ENCODE results near the gene VAV3. TPM values are rescaled to one million over a fixed set of nuclear protein-coding genes. Genes with fewer than 3 reads are reported as not detected.

Gene VAV3
- total RNA-seq, 1 donor = 0.09 TPM

DNA sequence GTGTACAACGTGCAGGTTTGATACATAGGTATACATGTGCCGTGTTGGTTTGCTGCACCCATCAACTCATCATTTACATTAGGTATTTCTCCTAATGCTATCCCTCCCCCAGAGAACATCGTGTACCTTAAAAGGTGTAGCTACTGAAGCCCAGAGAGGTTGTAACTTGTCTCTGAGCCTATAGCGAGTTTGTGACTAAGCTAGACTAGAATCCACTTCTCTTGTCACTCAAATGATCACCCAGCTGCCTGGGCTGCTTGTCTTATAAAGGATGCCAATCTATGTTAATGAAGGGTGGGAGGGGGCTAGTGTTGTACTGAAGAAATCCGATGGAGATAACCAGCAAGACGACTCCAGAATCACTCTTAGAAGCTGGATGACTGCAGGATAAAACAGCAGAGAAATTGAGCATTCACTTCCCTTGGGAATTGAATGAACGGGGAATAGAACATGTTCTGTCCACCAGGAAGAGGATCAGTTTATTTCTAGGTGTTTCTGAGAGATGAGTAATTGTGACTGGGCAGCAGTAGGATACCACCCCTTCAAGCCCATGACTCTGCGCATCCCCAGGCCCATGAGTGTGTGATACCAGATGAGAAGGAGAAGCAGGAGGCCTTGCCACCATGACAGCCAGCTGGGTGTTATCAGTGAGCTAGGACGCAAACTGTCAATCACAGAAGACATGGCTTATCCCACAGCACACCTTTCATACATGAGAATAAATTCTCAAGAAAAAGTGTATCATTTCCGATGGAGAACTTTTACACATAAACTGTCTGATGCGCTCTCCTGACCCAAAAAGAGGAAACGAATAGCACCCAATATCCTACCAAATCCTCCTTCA, 433.7 kb downstream of the VAV3 start:
- TF ChIP-seq, protein P1, sequence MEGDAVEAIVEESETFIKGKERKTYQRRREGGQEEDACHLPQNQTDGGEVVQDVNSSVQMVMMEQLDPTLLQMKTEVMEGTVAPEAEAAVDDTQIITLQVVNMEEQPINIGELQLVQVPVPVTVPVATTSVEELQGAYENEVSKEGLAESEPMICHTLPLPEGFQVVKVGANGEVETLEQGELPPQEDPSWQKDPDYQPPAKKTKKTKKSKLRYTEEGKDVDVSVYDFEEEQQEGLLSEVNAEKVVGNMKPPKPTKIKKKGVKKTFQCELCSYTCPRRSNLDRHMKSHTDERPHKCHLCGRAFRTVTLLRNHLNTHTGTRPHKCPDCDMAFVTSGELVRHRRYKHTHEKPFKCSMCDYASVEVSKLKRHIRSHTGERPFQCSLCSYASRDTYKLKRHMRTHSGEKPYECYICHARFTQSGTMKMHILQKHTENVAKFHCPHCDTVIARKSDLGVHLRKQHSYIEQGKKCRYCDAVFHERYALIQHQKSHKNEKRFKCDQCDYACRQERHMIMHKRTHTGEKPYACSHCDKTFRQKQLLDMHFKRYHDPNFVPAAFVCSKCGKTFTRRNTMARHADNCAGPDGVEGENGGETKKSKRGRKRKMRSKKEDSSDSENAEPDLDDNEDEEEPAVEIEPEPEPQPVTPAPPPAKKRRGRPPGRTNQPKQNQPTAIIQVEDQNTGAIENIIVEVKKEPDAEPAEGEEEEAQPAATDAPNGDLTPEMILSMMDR (IDR thresholded peaks at IDR 0.05; ENCODE audit: insufficient read depth, low read length) = no peak
- no peak for DNase-seq (ENCODE audit: low read depth)
- no peak overlapping the region for H3K4me3 ChIP-seq (ENCODE audit: low read depth, low read length)

DNA sequence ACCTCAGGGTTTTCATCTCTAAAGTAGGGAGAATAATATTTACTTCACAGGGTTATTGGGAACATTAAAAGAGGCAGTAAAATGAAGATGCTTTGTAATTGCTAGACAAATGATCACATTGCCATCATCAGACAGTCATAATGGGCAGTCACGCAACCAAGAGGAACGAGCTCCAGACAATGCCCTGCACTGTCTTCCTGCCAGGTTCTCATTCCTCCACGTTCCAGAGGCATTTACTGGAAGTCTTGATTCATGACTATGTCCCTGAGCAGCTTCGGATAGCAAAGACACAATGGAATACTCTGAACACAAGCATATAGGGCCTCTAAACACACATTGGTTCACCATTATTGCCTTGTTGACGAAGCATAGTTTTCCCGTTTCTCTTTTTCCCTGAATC, 434.4 kb downstream of the VAV3 start:
- TF ChIP-seq, protein P1 (IDR thresholded peaks at IDR 0.05; ENCODE audit: insufficient read depth, low read length) = no peak
- no peak overlapping the region for H3K4me3 ChIP-seq (ENCODE audit: low read depth, low read length)
- DNase-seq (ENCODE audit: low read depth) = no peak

DNA sequence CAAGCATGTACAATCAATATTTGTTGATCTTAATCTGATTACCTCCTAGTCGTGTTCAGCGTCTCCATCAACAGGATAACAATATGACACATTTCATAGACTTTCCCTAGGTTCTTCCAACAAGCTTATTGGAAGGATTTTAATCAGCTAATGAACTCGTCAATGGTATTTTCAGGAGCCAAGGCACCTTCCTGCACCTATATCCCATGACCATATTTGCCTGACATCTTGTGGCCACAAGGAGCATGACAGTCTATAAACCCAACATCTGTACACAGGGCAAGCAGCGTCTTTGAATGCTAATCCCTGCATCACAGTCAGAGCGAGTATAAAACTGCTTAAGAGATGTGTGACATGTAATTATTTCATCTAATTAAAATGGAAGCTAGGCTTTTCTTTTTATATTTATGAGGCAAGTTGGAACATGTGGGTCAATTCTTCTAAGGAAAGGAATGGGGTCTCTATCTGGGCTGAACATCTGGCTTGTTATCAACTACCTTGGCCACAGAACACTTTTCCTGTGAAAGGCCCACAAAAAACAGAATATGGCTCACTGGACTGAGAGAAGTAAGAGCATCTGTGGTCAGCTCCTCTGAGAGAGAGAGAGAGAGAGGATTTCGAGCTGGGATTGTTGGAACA, 435.4 kb downstream of the VAV3 start:
- DNase-seq (ENCODE audit: low read depth) = peak; percentile 61
- TF ChIP-seq, protein P1 (IDR thresholded peaks at IDR 0.05; ENCODE audit: insufficient read depth, low read length) = peak; percentile 86

DNA sequence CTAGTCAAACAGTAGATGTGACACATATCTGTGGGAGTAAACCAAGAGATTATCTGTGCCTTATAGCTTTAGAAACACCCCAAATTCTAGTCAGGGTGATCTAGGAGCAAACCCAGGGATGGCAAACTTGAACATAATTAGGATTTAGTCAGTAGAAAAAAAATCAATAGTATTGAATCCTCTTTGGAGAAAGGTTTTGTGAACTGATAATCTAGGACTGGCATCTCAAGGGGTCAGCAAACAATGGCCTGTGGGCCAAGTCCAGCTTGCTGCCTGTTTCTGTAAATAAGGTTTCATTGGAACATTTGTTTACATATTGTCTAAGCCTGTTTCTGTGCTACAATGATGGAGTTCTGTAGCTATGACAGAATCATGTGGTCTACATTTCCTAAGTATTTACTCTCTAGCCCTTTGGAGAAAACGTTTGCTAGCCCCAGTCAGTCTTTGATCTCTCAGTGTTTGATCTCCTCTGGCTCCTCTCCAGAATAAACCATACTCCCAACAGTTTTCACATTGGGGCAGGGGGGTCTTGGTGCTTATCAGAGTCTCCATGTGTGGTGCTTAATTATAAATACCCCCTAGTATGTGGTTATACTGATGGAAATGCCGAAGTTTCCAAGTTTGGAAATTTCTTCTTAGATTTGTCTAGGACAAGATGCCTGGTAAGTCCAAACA, 438.3 kb downstream of the VAV3 start:
- TF ChIP-seq, protein P1 (IDR thresholded peaks at IDR 0.05; ENCODE audit: insufficient read depth, low read length) = no peak
- DNase-seq (ENCODE audit: low read depth) = no peak
- H3K4me3 ChIP-seq (ENCODE audit: low read depth, low read length) = no peak overlapping the region

More for the DNA sequence above, 435.4 kb downstream of the VAV3 start:
- H3K4me3 ChIP-seq (ENCODE audit: low read depth, low read length) = no peak overlapping the region

DNA sequence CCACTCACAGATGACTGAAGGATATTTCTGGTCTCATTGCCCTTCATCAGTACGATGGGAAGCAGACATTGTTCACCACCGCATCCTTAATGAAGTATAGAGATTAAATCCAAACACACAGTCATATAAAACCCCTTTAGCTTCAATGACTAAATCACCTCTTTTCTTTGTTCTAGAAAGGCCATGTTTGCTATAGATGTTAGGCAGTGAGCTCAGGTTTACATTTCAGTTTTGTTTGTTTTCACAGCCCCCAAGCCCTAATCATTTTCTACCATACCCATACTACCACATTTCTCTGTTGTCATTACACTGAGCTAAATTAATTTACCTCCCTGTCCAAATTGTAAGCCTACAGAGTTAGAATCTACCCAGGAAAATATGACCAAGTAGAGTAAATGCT, 439.0 kb downstream of the VAV3 start:
- H3K4me3 ChIP-seq (ENCODE audit: low read depth, low read length) = no peak overlapping the region
- DNase-seq (ENCODE audit: low read depth) = no peak
- TF ChIP-seq, protein P1 (IDR thresholded peaks at IDR 0.05; ENCODE audit: insufficient read depth, low read length) = no peak

DNA sequence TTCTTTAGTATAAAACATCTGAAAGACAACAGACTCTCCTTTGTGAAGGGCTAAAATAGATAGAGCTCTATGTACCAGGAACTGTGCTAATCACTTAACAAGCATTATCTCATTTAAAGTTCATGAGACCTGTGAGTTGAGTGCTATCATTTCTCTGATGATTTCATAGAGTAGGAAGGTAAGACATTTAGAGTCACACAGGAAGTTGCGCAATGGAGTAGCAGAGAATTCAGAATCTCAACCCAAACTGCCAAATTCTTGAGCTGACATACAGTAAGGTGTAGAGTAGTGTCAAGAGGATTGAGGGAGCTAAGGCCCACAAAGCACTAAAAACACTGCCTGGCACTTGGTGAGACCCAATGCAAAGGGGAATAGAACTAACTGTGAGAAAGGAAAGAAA, 439.8 kb downstream of the VAV3 start:
- TF ChIP-seq, protein P1 (IDR thresholded peaks at IDR 0.05; ENCODE audit: insufficient read depth, low read length) = no peak
- no peak for DNase-seq (ENCODE audit: low read depth)
- no peak overlapping the region for H3K4me3 ChIP-seq (ENCODE audit: low read depth, low read length)
